HG03025 (cell line): ENCODE data around the gene SKI.

Experiments used
- ATAC-seq: cut with Tn5 transposase; IDR thresholded peaks from one replicate; pipeline ENCODE4 v1.9.1; 2021; ENCODE audit warnings: mild to moderate bottlenecking, moderate library complexity; ENCODE audit not compliant: unreplicated experiment, low FRiP score

The SKI gene

GRCh38 chr1:2358072-2358471 lies 130.0 kb downstream of the SKI start:
- ATAC-seq, result no peak

GRCh38 chr1:2358651-2359640 lies 130.8 kb downstream of the SKI start:
- no peak for ATAC-seq
